Stimulated activated naive CD8-positive, alpha-beta T cell treated with anti-CD3 and anti-CD28 coated beads, Interleukin-15, Interleukin-2, amounts not matched to agents 100 ng/mL and 50 ng/mL, for 24 hours (primary cell): ENCODE data around the gene RAB11FIP3.

ENCODE experiments used
- H3K27ac Mint-ChIP-seq: one replicate; pipeline ENCODE4 v1.8.0; 2021; ENCODE audit warnings: mild to moderate bottlenecking, mixed read lengths
- H3K27me3 Mint-ChIP-seq: one replicate; pipeline ENCODE4 v1.8.0; 2021; ENCODE audit warnings: mixed read lengths
- H3K36me3 Mint-ChIP-seq: one replicate; pipeline ENCODE4 v1.8.0; 2021; ENCODE audit warnings: low read depth, mixed read lengths
- H3K4me1 Mint-ChIP-seq: one replicate; pipeline ENCODE4 v1.8.0; 2021; ENCODE audit warnings: low read depth, mixed read lengths
- H3K4me3 Mint-ChIP-seq: one replicate; pipeline ENCODE4 v1.8.0; 2021; ENCODE audit warnings: mild to moderate bottlenecking, mixed read lengths
- H3K9me3 Mint-ChIP-seq: one replicate; pipeline ENCODE4 v1.8.0; 2021; ENCODE audit warnings: mixed read lengths

The RAB11FIP3 gene

GRCh38 chr16:519841-520687 lies 94.6 kb downstream of the RAB11FIP3 start:
- Mint-ChIP-seq H3K9me3 (no peaks in the 10 kb centered on the region), H3K27ac (no peak overlapping the region), H3K4me3 (no peak overlapping the region)

GRCh38 chr16:520847-521246 lies 95.4 kb downstream of the RAB11FIP3 start:
- peaks cover 4% of the 10 kb centered on the region for H3K36me3 Mint-ChIP-seq
- no peak overlapping the region for H3K4me3 Mint-ChIP-seq
- no peak overlapping the region for H3K27ac Mint-ChIP-seq
- H3K9me3 Mint-ChIP-seq: no peaks in the 10 kb centered on the region
- H3K27me3 Mint-ChIP-seq: no peaks in the 10 kb centered on the region
- peaks cover 30% of the 10 kb centered on the region for H3K4me1 Mint-ChIP-seq

More at GRCh38 chr16:519841-520687, 94.6 kb downstream of the RAB11FIP3 start:
- no peaks in the 10 kb centered on the region for H3K36me3 Mint-ChIP-seq
- peaks cover 22% of the 10 kb centered on the region for H3K4me1 Mint-ChIP-seq
- no peaks in the 10 kb centered on the region for H3K27me3 Mint-ChIP-seq

GRCh38 chr16:521381-522210 lies 96.1 kb downstream of the RAB11FIP3 start:
- H3K27me3 Mint-ChIP-seq: no peaks in the 10 kb centered on the region
- peaks cover 37% of the 10 kb centered on the region for H3K4me1 Mint-ChIP-seq
- H3K36me3 Mint-ChIP-seq: peaks cover 4% of the 10 kb centered on the region
- H3K4me3 Mint-ChIP-seq: no peak overlapping the region
- no peaks in the 10 kb centered on the region for H3K9me3 Mint-ChIP-seq
- H3K27ac Mint-ChIP-seq: no peak overlapping the region

GRCh38 chr16:522320-523096 lies 97.1 kb downstream of the RAB11FIP3 start:
- Mint-ChIP-seq H3K27ac (no peak overlapping the region), H3K27me3 (no peaks in the 10 kb centered on the region), H3K4me1 (peaks cover 38% of the 10 kb centered on the region), H3K36me3 (peaks cover 4% of the 10 kb centered on the region), H3K4me3 (no peak overlapping the region), H3K9me3 (no peaks in the 10 kb centered on the region)

GRCh38 chr16:523097-523741 lies 97.8 kb downstream of the RAB11FIP3 start:
- Mint-ChIP-seq H3K4me1 (peaks cover 38% of the 10 kb centered on the region), H3K4me3 (no peak overlapping the region), H3K27ac (no peak overlapping the region), H3K27me3 (no peaks in the 10 kb centered on the region), H3K9me3 (no peaks in the 10 kb centered on the region), H3K36me3 (peaks cover 4% of the 10 kb centered on the region)

GRCh38 chr16:524274-525040 lies 99.0 kb downstream of the RAB11FIP3 start:
- H3K36me3 Mint-ChIP-seq: peaks cover 4% of the 10 kb centered on the region
- H3K9me3 Mint-ChIP-seq: no peaks in the 10 kb centered on the region
- no peaks in the 10 kb centered on the region for H3K27me3 Mint-ChIP-seq
- peaks cover 46% of the 10 kb centered on the region for H3K4me1 Mint-ChIP-seq
- H3K27ac Mint-ChIP-seq: peak overlapping the region; percentile 100
- H3K4me3 Mint-ChIP-seq: peak overlapping the region; percentile 96

GRCh38 chr16:525123-525519 lies 99.7 kb downstream of the RAB11FIP3 start:
- H3K4me1 Mint-ChIP-seq: peaks cover 52% of the 10 kb centered on the region
- no peaks in the 10 kb centered on the region for H3K9me3 Mint-ChIP-seq
- peak overlapping the region; percentile 96 for H3K4me3 Mint-ChIP-seq
- H3K36me3 Mint-ChIP-seq: peaks cover 4% of the 10 kb centered on the region
- H3K27me3 Mint-ChIP-seq: no peaks in the 10 kb centered on the region
- peak overlapping the region; percentile 100 for H3K27ac Mint-ChIP-seq

- Mint-ChIP-seq H3K27ac (peak overlapping the region; percentile 100), H3K36me3 (peaks cover 4% of the 10 kb centered on the region), H3K27me3 (no peaks in the 10 kb centered on the region), H3K9me3 (no peaks in the 10 kb centered on the region), H3K4me1 (peaks cover 58% of the 10 kb centered on the region), H3K4me3 (peak overlapping the region; percentile 96)
Observed at GRCh38 chr16:525520-526180, 100.2 kb downstream of the RAB11FIP3 start.

- Mint-ChIP-seq H3K4me1 (peaks cover 59% of the 10 kb centered on the region), H3K9me3 (no peaks in the 10 kb centered on the region)
Observed at GRCh38 chr16:526181-527014, 100.9 kb downstream of the RAB11FIP3 start.

GRCh38 chr16:527015-527903 lies 101.8 kb downstream of the RAB11FIP3 start, which contains the start of gene CAPN15:
Gene CAPN15 (plus strand): TSS chr16:527712. CDS start chr16:546839, 19,127 bp downstream.
- H3K36me3 Mint-ChIP-seq: peaks cover 4% of the 10 kb centered on the region
- H3K27me3 Mint-ChIP-seq: no peaks in the 10 kb centered on the region
- H3K9me3 Mint-ChIP-seq: no peaks in the 10 kb centered on the region
- H3K4me3 Mint-ChIP-seq: peak within 1 kb of the TSS; percentile 96
- peaks cover 59% of the 10 kb centered on the region for H3K4me1 Mint-ChIP-seq
- peak within 1 kb of the TSS; percentile 100 for H3K27ac Mint-ChIP-seq

More at GRCh38 chr16:526181-527014, 100.9 kb downstream of the RAB11FIP3 start:
- Mint-ChIP-seq H3K27me3 (no peaks in the 10 kb centered on the region), H3K4me3 (peak overlapping the region; percentile 96), H3K27ac (peak overlapping the region; percentile 100), H3K36me3 (peaks cover 4% of the 10 kb centered on the region)

GRCh38 chr16:528111-529011 lies 102.9 kb downstream of the RAB11FIP3 start:
- peak overlapping the region; percentile 92 for H3K4me3 Mint-ChIP-seq
- H3K4me1 Mint-ChIP-seq: peaks cover 54% of the 10 kb centered on the region
- H3K27me3 Mint-ChIP-seq: no peaks in the 10 kb centered on the region
- peak overlapping the region; percentile 94 for H3K27ac Mint-ChIP-seq
- H3K9me3 Mint-ChIP-seq: no peaks in the 10 kb centered on the region
- peaks cover 4% of the 10 kb centered on the region for H3K36me3 Mint-ChIP-seq
